Measurements from ENCODE around the gene DHPS.
"Not testable (repeated sequence)": the region's sequence is repeated elsewhere in the genome, so short reads cannot be mapped to it uniquely, and the experiment has no call there.

DHPS gene

GRCh38 chr19:12705654-12706331, 24.1 kb upstream of the DHPS start:
- DNase-seq (ENCODE audit: low read depth in 1 of 2, low spot score in 1 of 2) = no peak

GRCh38 chr19:12705169-12705568, 23.5 kb upstream of the DHPS start:
- no peak for DNase-seq (ENCODE audit: low read depth in 1 of 2, low spot score in 1 of 2)

GRCh38 chr19:12703046-12703445, 21.4 kb upstream of the DHPS start:
- DNase-seq (ENCODE audit: low read depth in 1 of 2, low spot score in 1 of 2) = no peak

GRCh38 chr19:12701596-12702282, 20.1 kb upstream of the DHPS start:
- DNase-seq (ENCODE audit: low read depth in 1 of 2, low spot score in 1 of 2) = no peak

GRCh38 chr19:12698138-12698537, 16.5 kb upstream of the DHPS start:
- no peak for DNase-seq (ENCODE audit: low read depth in 1 of 2, low spot score in 1 of 2)

GRCh38 chr19:12697425-12697824, 15.7 kb upstream of the DHPS start:
- DNase-seq (ENCODE audit: low read depth in 1 of 2, low spot score in 1 of 2) = not testable (repeated sequence)

GRCh38 chr19:12696366-12697335, 15.0 kb upstream of the DHPS start, which contains the start of gene FBXW9:
Gene FBXW9 (minus strand): TSS chr19:12696631. CDS start chr19:12696581, 50 bp downstream.
- peak; percentile 89 to 99 for DNase-seq (ENCODE audit: low read depth in 1 of 2, low spot score in 1 of 2)

GRCh38 chr19:12695997-12696365, 14.3 kb upstream of the DHPS start:
- DNase-seq (ENCODE audit: low read depth in 1 of 2, low spot score in 1 of 2) = peak in 1 of 2 donors; percentile 21

GRCh38 chr19:12695514-12695913, 13.8 kb upstream of the DHPS start:
- no peak for DNase-seq (ENCODE audit: low read depth in 1 of 2, low spot score in 1 of 2)

- DNase-seq (ENCODE audit: low read depth in 1 of 2, low spot score in 1 of 2) = no peak
These were observed 13.4 kb upstream of the DHPS start for GRCh38 chr19:12695096-12695495.

- DNase-seq (ENCODE audit: low read depth in 1 of 2, low spot score in 1 of 2) = no peak
These were observed 13.0 kb upstream of the DHPS start for GRCh38 chr19:12694641-12695040.

GRCh38 chr19:12692960-12693359, 11.3 kb upstream of the DHPS start:
- no peak for DNase-seq (ENCODE audit: low read depth in 1 of 2, low spot score in 1 of 2)

- no peak for DNase-seq (ENCODE audit: low read depth in 1 of 2, low spot score in 1 of 2)
These were observed 8.0 kb upstream of the DHPS start for GRCh38 chr19:12689581-12690216.

GRCh38 chr19:12689012-12689411, 7.3 kb upstream of the DHPS start:
- DNase-seq (ENCODE audit: low read depth in 1 of 2, low spot score in 1 of 2) = no peak

- no peak for DNase-seq (ENCODE audit: low read depth in 1 of 2, low spot score in 1 of 2)
These were observed 6.0 kb upstream of the DHPS start, which contains the start of gene GNG14 for GRCh38 chr19:12687496-12688196. Gene GNG14 (plus strand): TSS chr19:12687998. CDS start chr19:12688049, 51 bp downstream.

- no peak for DNase-seq (ENCODE audit: low read depth in 1 of 2, low spot score in 1 of 2)
These were observed 4.2 kb upstream of the DHPS start for GRCh38 chr19:12685831-12686230.

GRCh38 chr19:12680034-12680433, 1.6 kb downstream of the DHPS start:
- no peak for DNase-seq (ENCODE audit: low read depth in 1 of 2, low spot score in 1 of 2)

GRCh38 chr19:12678039-12678438, 3.6 kb downstream of the DHPS start:
- not testable (repeated sequence) for DNase-seq (ENCODE audit: low read depth in 1 of 2, low spot score in 1 of 2)

GRCh38 chr19:12676928-12677327, 4.8 kb downstream of the DHPS start:
- DNase-seq (ENCODE audit: low read depth in 1 of 2, low spot score in 1 of 2) = no peak

- peak; percentile 62 to 78 for DNase-seq (ENCODE audit: low read depth in 1 of 2, low spot score in 1 of 2)
These were observed 5.3 kb downstream of the DHPS start for GRCh38 chr19:12676384-12676792.
